Stimulated activated CD4-positive, alpha-beta T cell treated with anti-CD3 and anti-CD28 coated beads, Interleukin-1b, Interleukin-23, amount 100 ng/mL, for 48 hours (primary cell): ENCODE data around the gene IFT81.
"Not testable (repeated sequence)": the region's sequence is repeated elsewhere in the genome, so short reads cannot be mapped to it uniquely, and the experiment has no call there.

ENCODE experiments used
- DNase-seq: peaks from one replicate; pipeline ENCODE4 v3.0.0-alpha.2; 2020

The IFT81 gene, protein sequence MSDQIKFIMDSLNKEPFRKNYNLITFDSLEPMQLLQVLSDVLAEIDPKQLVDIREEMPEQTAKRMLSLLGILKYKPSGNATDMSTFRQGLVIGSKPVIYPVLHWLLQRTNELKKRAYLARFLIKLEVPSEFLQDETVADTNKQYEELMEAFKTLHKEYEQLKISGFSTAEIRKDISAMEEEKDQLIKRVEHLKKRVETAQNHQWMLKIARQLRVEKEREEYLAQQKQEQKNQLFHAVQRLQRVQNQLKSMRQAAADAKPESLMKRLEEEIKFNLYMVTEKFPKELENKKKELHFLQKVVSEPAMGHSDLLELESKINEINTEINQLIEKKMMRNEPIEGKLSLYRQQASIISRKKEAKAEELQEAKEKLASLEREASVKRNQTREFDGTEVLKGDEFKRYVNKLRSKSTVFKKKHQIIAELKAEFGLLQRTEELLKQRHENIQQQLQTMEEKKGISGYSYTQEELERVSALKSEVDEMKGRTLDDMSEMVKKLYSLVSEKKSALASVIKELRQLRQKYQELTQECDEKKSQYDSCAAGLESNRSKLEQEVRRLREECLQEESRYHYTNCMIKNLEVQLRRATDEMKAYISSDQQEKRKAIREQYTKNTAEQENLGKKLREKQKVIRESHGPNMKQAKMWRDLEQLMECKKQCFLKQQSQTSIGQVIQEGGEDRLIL

DNA sequence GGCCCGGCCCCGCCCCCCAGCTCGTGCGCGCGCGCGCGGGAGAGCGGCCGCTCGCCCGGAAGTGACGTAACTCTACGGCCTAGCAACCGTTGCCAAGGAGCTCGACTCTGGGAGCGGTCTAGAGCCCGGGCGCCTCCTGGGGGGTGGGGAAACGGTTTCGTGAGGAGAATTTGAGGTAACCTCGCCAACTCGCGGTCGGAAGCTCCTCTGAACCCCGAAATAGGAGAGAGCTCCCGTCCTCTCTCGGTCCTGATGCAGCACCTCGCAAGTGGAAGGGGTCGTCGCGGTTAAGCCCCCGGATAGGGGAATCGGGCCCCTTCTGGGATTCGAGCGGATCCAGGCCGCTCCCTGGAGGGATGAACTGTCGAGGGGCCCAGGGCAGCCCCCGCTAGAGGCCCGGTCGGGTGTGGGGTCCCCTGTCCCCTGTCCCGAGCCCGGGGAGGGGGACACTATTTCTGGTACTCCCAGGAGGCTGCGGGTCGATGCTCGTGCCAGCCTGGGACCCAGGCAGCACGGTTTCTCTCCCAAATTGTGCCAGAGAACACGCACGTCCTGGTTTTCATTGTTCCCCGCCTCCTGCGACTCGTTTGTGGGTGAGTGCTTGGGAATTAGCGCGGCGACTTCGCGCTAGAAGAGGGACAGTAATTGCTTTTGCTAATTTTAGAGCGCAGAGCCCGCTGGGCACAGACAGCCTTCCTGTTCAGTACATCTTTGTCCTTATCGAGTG, at the start of gene IFT81:
Gene IFT81 (plus strand): TSS at position 89 of the 727 bp plus-strand sequence. CDS start 3,024 bp downstream, outside the sequence.
- peak; percentile 94 for DNase-seq

DNA sequence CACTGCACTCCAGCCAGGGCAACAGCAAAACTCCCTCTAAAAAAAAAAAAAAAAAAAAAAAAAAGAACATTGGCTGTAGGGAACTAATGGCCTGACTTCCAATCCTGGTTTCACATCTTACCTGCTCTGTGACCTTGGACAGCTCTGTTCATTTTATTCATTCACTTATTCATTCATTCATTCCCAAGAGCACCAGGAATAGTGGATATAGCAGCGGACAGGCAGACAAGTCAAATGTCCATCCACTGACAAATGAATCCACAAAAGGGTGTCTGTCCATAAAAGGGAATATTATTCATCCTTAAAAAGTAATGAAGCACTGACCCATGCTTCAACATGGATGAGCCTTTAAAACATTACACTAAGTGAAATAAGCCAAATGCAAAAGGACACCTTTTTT, 48.3 kb upstream of the IFT81 start:
- DNase-seq: no peak

DNA sequence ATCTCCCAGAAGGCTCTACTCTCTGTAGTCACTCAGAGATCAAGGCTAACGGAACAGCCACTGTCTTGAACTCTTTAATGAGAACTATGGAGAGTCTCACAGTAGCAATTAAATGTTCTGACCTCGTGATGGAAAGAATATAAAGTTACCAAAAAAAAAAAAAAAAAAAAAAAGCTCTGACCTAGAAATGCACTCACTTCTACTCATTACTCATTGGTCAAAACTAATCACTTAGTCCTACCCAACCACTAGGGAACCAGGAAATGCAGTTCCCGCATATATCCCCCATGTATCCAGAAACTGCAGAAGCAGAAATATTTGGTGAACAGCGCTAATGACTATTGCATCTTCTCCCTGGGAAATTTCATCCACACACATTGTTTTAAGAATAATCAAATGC, 46.4 kb upstream of the IFT81 start:
- no peak for DNase-seq

DNA sequence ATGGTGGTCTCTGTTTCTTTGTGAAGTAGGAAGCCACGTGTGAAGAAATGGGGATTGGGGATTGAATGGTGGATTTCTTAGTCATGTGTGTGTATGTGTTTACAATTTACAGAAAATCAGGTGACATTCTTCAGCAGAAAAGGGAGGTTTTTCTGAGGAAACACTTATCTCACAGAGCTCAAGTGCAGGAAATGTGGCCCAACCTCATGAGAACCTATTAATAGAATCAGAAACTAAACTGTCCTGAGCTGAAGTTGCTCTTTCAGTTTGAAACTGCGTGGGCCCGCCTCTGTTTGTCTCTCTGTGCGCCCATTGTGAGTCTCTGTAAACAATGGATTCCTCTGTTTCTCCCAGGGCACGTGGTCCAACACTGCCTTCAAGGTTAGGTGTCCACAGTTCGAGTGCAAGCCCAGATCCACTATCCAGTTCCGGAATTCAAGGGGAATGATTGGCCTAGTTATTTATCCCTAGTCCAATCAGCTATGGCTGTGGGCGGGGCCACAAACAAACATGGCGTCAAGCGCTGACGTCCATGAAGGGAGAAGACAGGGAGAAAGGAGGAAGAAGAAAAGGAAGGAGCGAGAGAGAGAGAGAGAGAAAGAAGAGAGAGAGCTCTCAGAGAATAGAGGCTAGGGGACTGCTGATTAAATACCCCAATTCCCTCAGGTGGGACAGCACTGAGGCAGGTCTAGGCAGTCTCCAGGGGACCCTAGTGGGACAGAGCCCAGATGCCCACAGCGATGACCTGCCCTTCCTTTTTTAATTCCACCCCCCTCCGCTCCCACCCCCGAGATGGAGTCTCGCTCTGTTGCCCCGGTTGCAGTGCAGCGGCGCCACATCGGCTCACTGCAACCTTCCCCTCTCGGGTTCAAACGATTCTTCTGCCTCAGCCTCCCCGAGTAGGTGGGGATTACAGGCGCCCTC, 44.4 kb upstream of the IFT81 start:
- DNase-seq: peak; percentile 75

DNA sequence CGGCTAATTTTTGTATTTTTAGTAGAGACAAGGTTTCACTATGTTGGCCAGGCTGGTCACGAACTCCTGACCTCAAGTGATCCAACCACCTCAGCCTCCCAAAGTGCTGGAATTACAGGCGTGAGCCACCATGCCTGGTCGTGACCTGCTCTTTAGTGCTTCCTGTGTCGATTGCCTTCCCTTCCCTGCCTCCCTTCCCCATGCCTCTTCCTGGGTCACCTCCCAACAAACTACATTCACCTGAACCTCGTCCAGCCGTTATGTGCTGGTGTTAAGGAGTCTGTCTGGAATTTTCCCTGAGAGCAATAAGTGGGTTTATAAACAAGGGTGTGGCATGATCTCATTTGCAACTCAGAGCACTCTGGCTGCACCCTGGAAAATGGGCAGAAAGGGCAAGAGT, 43.7 kb upstream of the IFT81 start:
- no peak for DNase-seq

DNA sequence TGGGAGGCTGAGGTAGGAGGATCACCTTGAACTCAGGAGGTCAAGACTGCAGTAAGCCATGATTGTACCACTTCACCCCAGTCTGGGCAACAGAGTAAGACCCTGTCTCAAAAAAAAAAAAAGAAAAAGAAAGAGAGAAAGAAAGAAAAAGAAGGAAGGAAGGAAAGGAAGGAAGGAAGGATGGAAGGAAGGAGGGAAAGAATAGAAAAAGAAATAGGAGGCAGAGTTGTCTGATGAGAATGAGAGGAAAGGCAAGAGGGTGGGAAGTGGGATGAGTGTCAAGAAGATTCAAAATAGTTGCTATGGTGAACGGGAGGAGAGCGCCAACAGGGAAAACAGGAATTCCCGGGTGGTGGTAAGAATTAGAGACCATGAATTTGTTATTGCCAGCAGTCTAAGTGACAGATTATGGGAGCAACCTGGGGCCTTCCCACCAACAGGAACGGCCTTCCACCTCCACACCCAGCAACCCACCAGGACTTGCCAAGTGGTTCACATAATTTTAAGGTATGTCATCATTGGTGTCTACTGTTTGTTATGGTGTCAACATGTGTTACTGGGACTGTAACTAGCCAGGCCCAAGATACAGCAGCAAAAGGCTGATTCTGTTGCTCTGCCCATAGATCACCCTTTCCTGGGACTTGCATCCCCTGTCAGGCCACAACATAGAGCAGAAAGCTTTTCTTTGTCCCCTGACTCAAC, 39.7 kb upstream of the IFT81 start:
- DNase-seq: no peak

DNA sequence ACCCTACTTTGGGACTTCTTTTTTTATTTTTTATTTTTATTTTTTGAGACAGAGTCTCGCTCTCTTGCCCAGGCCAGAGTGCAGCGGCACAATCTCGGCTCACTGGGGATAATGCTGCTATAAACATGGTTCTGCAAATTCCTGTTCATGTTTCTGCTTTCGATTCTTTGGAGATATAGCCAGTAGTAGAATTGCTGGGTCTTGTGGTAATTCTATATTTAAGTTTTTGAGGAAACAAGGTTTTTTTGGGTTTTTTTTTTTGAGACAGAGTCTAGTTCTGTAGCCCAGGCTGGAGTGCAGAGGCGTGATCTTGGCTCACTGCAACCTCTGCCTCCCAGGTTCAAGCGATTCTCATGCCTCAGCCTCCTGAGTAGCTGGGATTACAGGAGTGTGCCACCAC, 35.9 kb upstream of the IFT81 start:
- not testable (repeated sequence) for DNase-seq

DNA sequence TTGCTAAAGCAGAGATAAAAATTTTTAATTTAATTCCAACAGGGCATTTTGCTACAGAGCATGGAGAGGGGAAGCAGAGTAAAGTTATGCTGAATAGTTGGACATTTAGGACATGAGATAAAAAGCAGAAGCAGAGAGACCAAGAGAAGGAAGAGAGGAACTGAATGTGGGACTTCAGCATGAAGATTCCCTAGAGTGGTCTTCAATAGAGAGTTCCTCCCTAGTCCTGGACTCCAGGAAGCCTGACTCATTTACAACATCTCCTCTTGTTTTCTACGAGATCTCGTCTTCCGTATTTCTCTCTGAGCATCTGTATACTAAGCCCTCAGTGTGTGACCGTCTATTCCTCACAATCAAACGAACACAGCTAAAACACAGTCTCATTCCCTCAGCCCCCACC, 35.2 kb upstream of the IFT81 start:
- no peak for DNase-seq

DNA sequence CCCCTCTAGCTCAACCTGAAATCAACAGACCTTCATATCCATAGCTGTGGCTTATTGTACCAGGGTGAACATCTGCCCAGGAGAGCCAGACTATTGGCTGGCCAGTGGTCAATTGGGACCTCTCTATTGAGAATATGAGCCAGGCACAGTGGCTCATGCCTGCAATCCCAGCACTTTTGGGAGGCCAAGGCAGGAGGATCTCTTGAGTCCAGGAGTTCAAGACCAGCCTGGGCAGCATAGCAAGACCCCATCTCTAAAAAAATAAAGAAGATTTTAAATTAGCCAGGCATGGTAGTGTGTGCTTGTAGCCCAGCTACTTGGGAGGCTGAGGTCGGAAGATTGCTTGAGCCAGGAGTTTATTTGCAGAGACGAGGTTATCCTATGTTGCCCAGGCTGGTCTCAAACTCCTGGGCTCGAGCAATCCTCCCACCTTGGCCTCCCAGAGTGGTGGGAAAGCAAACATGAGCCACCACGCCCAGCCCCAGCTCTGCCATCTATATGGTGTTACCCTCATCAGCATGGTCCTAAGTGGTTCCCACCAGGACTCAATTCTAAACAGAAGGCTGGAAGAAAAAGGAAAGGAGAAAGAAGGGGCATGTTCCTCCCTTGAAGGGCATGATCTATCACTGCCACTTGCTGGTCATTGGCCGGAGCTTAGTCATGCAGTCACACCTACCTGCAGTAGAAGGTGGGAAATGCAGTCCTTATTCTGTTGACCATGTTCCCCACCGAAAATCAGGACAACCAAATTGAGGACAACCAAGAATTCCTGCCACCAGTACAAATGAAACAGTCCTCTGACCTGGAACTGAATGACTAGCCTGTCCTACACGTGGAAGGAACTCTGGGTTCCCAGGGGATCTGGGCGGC, 33.7 kb upstream of the IFT81 start:
- no peak for DNase-seq

DNA sequence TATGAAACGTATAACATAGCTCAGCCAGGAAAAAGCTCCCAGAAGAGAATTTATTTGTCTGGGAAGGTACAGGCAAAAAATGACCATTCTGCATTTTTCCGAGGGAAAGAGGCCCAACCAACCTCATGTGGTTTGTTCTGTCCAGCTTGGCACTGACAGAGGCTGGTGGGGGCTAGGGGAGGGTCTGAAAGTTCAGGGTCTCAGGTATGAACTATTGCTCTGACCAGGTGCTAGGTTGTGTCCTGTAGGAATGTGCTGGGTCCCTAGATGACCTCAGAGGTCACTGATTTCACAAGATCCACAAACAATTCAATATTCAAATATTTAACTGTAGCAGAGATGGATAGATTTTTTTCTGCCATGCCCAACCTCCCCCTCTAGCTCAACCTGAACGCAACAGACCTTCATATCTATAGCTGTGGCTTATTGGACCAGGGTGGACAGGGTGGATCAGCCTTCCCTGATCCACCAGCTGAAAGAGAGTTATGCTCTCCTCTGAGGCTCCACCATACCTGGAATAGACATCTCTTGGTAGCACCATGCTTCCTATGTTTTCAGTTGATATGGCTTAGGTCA, 32.9 kb upstream of the IFT81 start:
- no peak for DNase-seq

DNA sequence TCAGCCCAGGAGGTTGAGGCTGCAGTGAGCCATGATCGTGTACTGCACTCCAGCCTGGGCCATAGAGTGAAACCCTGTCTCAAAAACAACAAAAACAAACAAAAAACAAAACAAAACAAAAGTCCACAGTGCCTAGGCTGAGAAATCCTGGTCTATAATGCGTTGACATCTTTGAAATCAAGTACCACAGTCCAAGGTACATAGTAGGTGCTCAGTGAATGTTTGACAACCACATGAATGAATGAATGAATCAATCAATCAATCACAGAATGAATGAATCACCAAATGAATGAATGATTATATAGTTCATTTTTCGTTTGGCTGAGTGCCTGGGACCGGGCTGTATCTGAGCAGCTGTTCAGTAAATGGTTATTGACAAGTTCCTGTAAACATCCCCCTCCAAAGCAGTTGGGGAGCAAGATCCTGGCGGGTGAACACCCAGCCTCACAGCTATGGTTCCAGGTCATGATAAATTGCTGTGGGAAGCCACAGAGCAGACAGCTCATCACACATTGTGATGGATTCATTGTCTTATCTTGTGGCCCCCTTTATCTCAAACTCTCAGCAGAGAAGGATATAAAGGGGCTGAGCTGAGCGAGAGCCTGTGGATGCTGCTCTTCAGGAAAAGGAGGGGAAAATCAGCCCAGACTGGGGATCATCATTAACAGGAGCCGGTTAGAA, 30.4 kb upstream of the IFT81 start:
- no peak for DNase-seq

DNA sequence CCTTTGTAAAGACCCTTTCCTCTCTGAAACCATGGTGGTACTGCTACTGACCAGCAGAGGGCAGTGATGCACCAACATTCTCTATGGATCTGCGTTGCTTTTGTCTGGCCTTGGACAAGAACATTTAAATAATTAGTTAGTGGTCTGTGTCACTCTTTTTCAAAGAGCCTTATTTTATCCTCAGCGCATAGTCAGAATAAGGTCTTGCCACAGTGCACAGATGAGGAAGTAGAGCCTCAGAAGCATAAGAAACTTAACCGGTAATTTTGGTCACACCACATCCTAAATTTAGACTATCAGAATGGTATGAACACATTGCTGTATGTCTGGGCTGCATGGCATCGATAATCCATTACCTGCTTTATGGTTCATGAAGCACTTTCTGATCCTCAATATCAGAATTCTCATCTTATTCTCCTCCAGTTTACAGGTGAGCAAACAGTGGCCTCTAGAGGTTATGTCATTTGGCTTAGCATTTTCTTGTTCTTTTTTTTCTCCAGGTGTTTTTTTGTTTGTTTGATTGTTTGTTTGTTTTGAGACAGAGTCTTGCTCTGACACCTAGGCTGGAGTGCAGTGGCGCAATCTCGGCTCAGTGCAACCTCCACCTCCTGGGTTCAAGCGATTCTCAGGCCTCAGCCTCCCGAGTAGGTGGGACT, 23.7 kb upstream of the IFT81 start:
- DNase-seq: peak; percentile 56

DNA sequence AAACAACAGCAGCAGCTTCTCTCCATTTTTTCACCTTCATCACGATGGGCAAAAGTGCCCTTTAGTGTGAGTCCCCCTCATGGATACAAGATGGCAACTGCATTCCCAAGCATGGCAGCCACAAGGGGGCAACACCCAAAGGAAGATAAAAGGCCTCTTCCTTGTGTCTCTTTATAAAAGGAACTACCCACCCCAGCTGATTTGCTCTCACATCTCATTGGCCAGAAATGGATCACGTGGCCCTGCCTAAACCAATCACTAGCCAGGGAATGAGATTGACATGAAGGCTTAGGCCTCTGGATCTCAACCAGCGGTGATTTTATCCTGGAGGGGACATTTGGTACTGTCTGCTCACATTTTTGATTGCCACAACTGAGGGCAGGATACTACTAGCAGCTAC, 21.9 kb upstream of the IFT81 start:
- peak; percentile 61 for DNase-seq

DNA sequence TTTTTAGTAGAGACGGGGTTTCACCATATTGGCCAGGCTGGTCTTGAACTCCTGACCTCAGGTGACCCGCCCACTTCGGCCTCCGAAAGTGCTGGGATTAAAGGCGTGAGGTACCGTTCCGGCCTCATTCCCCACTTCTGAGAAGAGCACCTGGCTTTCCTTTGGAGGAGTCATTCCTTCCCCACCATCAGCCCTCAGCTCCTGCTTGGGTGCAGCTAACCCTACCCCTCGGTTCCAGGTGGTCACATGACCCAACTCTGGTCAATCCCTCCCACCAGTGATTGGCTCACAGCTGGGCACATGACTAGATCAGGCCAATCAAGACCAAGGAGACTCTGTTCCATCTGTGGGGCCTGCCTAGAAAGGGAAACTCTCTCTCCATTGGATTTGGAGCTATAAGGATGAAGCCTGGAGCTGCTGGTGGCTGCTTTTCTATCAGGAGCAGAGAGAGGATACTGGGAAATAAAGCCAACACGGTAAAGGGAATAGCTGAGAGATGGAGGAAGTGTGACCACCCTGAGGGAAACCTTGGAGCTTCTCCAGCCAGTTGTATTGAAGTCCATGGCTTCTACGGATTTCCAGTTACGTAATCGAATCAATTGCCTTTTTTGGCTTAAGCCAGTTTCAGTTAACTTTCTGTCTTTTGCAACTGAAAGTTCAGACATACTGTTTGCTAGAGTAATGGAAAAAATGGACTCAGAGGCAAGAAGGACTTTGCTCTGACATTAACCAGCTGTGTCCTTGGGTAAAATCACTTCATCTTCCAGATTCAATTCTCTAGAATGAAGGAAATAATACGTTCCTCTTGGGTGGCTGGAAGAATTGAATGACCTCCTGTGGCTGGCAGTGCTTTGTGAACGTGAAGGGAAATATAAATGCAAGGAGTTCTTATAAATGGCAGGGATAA, 19.7 kb upstream of the IFT81 start:
- no peak for DNase-seq

DNA sequence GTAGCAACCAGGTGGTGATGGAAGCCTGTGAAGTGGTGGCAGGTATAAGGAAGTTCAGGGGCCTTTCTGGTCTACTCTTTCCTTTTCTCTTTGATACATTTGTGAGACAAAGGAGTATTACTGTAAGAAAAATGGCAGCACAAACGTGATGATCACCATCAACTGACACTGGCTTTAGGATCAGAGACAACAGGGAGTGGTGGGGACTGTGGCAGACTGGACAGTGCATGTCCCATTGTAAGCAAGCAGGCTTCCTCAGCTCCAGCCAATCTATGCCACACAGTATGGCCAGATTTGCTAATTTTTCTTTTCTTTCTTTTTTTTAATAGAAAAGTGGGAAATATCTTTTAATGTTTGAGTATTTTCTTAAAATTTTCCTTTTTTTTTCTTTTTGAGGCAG, 19.0 kb upstream of the IFT81 start:
- DNase-seq: no peak

DNA sequence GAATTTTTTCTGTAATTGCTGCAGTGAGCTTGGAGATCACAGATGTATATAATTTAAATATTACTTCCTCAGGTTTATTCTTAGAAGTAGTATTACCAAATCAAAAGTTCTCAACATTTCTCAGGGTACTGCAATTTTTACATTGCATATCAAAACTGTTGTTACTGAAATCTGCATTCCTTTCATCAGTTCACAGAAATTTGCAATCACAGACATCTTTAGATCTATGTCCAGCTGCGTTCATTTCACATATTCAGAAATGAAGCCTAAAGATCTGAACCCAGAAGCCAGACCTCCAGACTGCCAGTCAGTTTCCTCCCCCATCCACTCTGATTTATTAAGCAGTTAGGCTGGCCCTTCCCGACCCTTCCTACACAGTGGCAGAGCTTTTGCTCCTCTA, 18.2 kb upstream of the IFT81 start:
- no peak for DNase-seq

DNA sequence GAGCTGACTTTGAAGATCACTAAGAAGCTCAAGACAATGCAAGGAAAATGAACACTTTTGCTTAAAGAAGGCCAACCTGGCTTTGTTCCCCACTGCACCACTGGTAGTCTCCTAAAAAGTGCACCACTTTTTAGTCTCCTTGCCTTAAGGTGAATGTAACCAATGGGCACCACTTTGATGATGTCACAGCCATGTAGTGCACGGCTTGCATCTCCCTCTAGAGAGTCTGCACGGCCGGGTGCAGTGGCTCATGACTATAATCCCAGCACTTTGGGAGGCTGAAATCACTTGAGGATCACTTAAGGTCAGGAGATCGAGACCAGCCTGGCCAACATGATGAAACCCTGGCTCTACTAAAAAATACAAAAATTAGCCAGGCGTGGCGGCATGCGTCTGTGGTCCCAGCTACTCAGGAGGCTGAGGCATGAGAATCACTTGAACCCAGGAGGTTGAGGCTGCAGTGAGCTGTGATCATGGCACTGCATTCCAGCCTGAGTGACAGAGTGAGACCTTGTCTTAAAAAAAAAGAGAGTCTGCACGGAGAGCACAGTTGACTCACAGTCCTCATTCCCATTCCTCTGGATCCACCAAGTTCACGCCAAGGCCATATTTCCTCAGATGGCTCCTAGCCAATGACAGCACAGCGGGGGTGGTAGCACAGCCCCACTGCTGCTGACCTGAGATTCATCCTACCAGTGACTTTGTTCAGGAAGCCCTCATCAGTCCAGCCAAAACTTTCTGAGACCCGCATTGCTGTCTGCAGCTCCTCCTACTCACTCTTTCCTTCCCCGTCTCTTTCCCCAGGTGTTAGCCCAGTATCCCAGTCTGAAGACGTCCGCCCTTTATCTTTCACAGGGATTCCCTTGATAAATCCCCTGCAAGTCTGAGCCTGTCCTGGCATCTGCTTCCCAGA, 16.5 kb upstream of the IFT81 start:
- DNase-seq: no peak
